GM12878 (cell line): ENCODE measurements around the gene ADA. TPM values are rescaled to one million over a fixed set of nuclear protein-coding genes. Genes with fewer than 3 reads are reported as not detected.

Source experiments
- ATAC-seq: fragments of 200-7000 bp; cut with Tn5 transposase; 3 replicates; pipeline ENCODE4 v1.9.1; 2020; ENCODE audit warnings: mild to moderate bottlenecking, moderate library complexity
- BruUV-seq: library from RNA; stranded (reverse); fragments of 400-500 nt; replicated peaks from 2 replicates; lab custom pipeline; 2021; lab: Mats Ljungman, UMichigan
- CTCF ChIA-PET: fragments of 300-600 bp; sonication (Branson Sonifier 250); formaldehyde crosslinking; extraction: SDS; loops from one replicate; lab custom pipeline; 2021; ENCODE audit warnings: inconsistent platforms; lab: Yijun Ruan, JAX
- POLR2A ChIA-PET: fragments of 350-600 bp; formaldehyde crosslinking; extraction: SDS; loops from one replicate; lab custom pipeline; 2021; ENCODE audit warnings: inconsistent platforms; lab: Charles Lee
- RAD21 ChIA-PET: fragments of 300-600 bp; sonication (Branson Sonifier 250); formaldehyde crosslinking; loops from one replicate; lab custom pipeline; 2023; ENCODE audit warnings: antibody characterized with exemption; ENCODE audit not compliant: unreplicated experiment; lab: Charles Lee
- SMC1A ChIA-PET: fragments of 300-600 bp; sonication (Branson Sonifier 250); formaldehyde crosslinking; loops from one replicate; lab custom pipeline; 2023; ENCODE audit not compliant: unreplicated experiment, uncharacterized antibody; lab: Charles Lee
- DNase-seq: peaks from one replicate; pipeline ENCODE4 v3.0.0-alpha.2; 2011; ENCODE audit warnings: low read depth, low spot score
- FAIRE-seq: peaks from 3 replicates; lab custom pipeline; 2011; peaks lifted over from hg19 to GRCh38; lab: Jason Lieb, UNC
- H2AFZ ChIP-seq: 2 replicates; pipeline ENCODE4 v1.6.0; 2011; ENCODE audit warnings: low read depth, low read length, control low read depth; ENCODE audit not compliant: control insufficient read depth
- H3K27ac ChIP-seq: 2 replicates; pipeline ENCODE4 v1.5.1; 2011; ENCODE audit warnings: control low read depth; ENCODE audit not compliant: control insufficient read depth, insufficient read depth
- H3K27me3 ChIP-seq, 2 experiments: replicated peaks in 1 of 2; 2 replicates each; pipeline versions ENCODE4 v1.6.0 to v1.6.1; 2011; ENCODE audit warnings: low read length in 1 of 2; ENCODE audit not compliant: control insufficient read depth in 2 of 2, insufficient read depth in 2 of 2
- H3K36me3 ChIP-seq, 2 experiments: 2 replicates each; pipeline ENCODE4 v1.5.1; 2011; ENCODE audit warnings: low read length in 1 of 2; ENCODE audit not compliant: control insufficient read depth in 2 of 2, insufficient read depth in 2 of 2
- H3K4me1 ChIP-seq: 2 replicates; pipeline ENCODE4 v1.6.1; 2011; ENCODE audit warnings: mild to moderate bottlenecking, low read length, moderate library complexity, mixed read lengths; ENCODE audit not compliant: control insufficient read depth, insufficient read depth
- H3K4me2 ChIP-seq: 2 replicates; pipeline ENCODE4 v1.6.0; 2011; ENCODE audit warnings: control low read depth; ENCODE audit not compliant: control insufficient read depth, insufficient read depth
- H3K4me3 ChIP-seq: fragments of 200-600 bp; sonication (generic); 2 replicates; pipeline ENCODE4 v1.5.1; 2016
- H3K79me2 ChIP-seq: 2 replicates; pipeline ENCODE4 v1.6.0; 2011; ENCODE audit warnings: low read length; ENCODE audit not compliant: control insufficient read depth, insufficient read depth
- H3K9ac ChIP-seq: 2 replicates; pipeline ENCODE4 v1.8.0; 2011; ENCODE audit warnings: low read length, control low read depth, mixed read lengths; ENCODE audit not compliant: control insufficient read depth, insufficient read depth
- H3K9me3 ChIP-seq: replicated peaks from 3 replicates; pipeline ENCODE4 v1.5.1; 2011; ENCODE audit warnings: mild to moderate bottlenecking, low read length; ENCODE audit not compliant: control insufficient read depth, insufficient read depth
- H4K20me1 ChIP-seq: 2 replicates; pipeline ENCODE4 v1.6.0; 2011; ENCODE audit not compliant: control insufficient read depth, insufficient read depth
- MLLT1 ChIP-seq: fragments of 450-650 bp; IDR thresholded peaks from 2 replicates; pipeline ENCODE4 v1.6.1; 2016; ENCODE audit warnings: mild to moderate bottlenecking
- RAD51 ChIP-seq: fragments of 450-650 bp; IDR thresholded peaks from 2 replicates; pipeline ENCODE4 v1.6.1; 2016; ENCODE audit warnings: moderate library complexity, mild to moderate bottlenecking, inconsistent platforms
- RELB ChIP-seq: fragments of 450-650 bp; IDR thresholded peaks from 2 replicates; pipeline ENCODE4 v1.6.1; 2017; ENCODE audit warnings: low read depth, mild to moderate bottlenecking, moderate library complexity
- ZZZ3 ChIP-seq: IDR thresholded peaks from 2 replicates; pipeline ENCODE4 v1.6.1; 2011; ENCODE audit warnings: low read depth; ENCODE audit not compliant: control insufficient read depth, insufficient read length
- WGBS: methylation state at CpG from one replicate; pipeline ENCODE4 v1.1.6; 2016; ENCODE audit warnings: low lambda C conversion rate; ENCODE audit not compliant: insufficient replicate concordance, insufficient coverage; ENCODE audit errors: missing lambda C conversion rate; 5-methylcytosine and 5-hydroxymethylcytosine counted together
- in situ Hi-C: fragments of 300-500 bp; cut with MboI; formaldehyde crosslinking; loops from 9 replicates; pipeline ENCODE4 v1.14.3; 2018; ENCODE audit warnings: mixed read lengths
- intact Hi-C: fragments of 100-400 bp; cut with micrococcal nuclease; formaldehyde crosslinking; loops from one replicate; pipeline ENCODE4 v1.14.2; 2022; ENCODE audit not compliant: unreplicated experiment
- polyA plus RNA-seq, 11 experiments: library from polyadenylated mRNA; depleted of rRNA in 4 of 11; unstranded in 6 of 11; stranded (reverse) in 5 of 11; fragments of >200 nt; fragmentation: Nextera tagmentation in 4 of 11; fragmentation: Illumina TruSeq in 1 of 11; extraction: Ambion mirVana in 4 of 11; extraction: Trizol in 1 of 11; gene quantifications; 1 replicate in 1 of 11; 2 replicates in 10 of 11; pipeline versions ENCODE4 v1.2.1 to v1.2.3, GENCODE V29; 2011 to 2016; ENCODE audit warnings: inconsistent platforms in 2 of 11, missing spikeins in 2 of 11, low read depth in 1 of 11
- total RNA-seq, 4 experiments: library from RNA; depleted of rRNA in 3 of 4; stranded (reverse); fragments of >200 nt in 3 of 4; fragmentation: Illumina TruSeq in 1 of 4; extraction: Trizol in 1 of 4; gene quantifications; 2 replicates each; pipeline versions ENCODE4 v1.2.1 to v1.2.3, GENCODE V29; 2013 to 2021

ADA gene
- total and polyA plus RNA-seq, 10 of the 15 experiments (the other 5 are each of a cell fraction or from before 2014, with no cell fraction given): 40.9 to 217 (median 90.8) TPM

GRCh38 chr20:44649126-44649525, 2.4 kb downstream of the ADA start:
- no peaks in the 10 kb centered on the region; the same call in 2 of the 3 replicates for H3K9me3 ChIP-seq
- H3K4me1 ChIP-seq: peaks cover 65% of the 10 kb centered on the region
- H3K4me2 ChIP-seq: peak overlapping the region; percentile 95
- 93% methylated on average over 3 of the region's 3 CpGs for WGBS
- no peak overlapping the region for H3K9ac ChIP-seq
- H3K27ac ChIP-seq: 0 out of 2 replicates have a peak overlapping the region, but pooled peaks have one; percentile 99
- H3K27me3 ChIP-seq: no peaks in the 10 kb centered on the region
- no peak for ATAC-seq
- in situ Hi-C loops: no loop called here
- peak overlapping the region; percentile 37; the same call in 1 of the 2 replicates for H3K4me3 ChIP-seq
- ChIA-PET POLR2A (interaction anchor here (0.8 to 1.6 kb wide), 5 partner anchors 9 to 251 kb away, joined by 3 to 6 read pairs (median 3); no protein-coding TSS in a partner anchor), RAD21 (interaction anchor here (0.7 to 5.1 kb wide), 6 partner anchors 23 to 68 kb away, joined by 3 to 55 read pairs (median 8); no protein-coding TSS in a partner anchor)
- no peak for DNase-seq
- H3K36me3 ChIP-seq: no peaks in the 10 kb centered on the region
- H4K20me1 ChIP-seq: no peaks in the 10 kb centered on the region
- H3K79me2 ChIP-seq: peaks cover 58% of the 10 kb centered on the region
- TF ChIP-seq RAD51: no peak
- TF ChIP-seq RELB: peak; percentile 29; the same call in 1 of the 2 replicates
- TF ChIP-seq, all 136 proteins: peak for 1
- ChIA-PET SMC1A (interaction anchor here (0.8 to 4.1 kb wide), 9 partner anchors 10 to 74 kb away, joined by 3 to 47 read pairs (median 6); no protein-coding TSS in a partner anchor), CTCF (interaction anchor here (0.7 to 8.5 kb wide), 10 partner anchors 17 to 432 kb away, joined by 3 to 134 read pairs (median 5); no protein-coding TSS in a partner anchor)
- no TSS peak for BruUV-seq
- intact Hi-C loops: no loop called here
- no peak for FAIRE-seq
- H2AFZ ChIP-seq: no peak overlapping the region

- Histone ChIP-seq H3K9ac (no peak overlapping the region; the same call in 1 of the 2 replicates), H3K4me3 (peak overlapping the region; percentile 37; the same call in 1 of the 2 replicates), H3K27ac (0 out of 2 replicates have a peak overlapping the region, but pooled peaks have one; percentile 99), H4K20me1 (no peaks in the 10 kb centered on the region), H3K79me2 (peaks cover 61% of the 10 kb centered on the region), H3K4me2 (peak overlapping the region; percentile 95), H3K9me3 (no peaks in the 10 kb centered on the region; the same call in 2 of the 3 replicates), H3K4me1 (peaks cover 71% of the 10 kb centered on the region), H3K36me3 (no peaks in the 10 kb centered on the region), H2AFZ (no peak overlapping the region)
- intact Hi-C loops: no loop called here
- ChIA-PET RAD21 (interaction anchor here (2.2 to 5.1 kb wide), 4 partner anchors 24 to 38 kb away, joined by 4 to 55 read pairs (median 29); no protein-coding TSS in a partner anchor), CTCF (interaction anchor here (1.0 to 8.5 kb wide), 7 partner anchors 35 to 72 kb away, joined by 3 to 134 read pairs (median 7); no protein-coding TSS in a partner anchor)
- no TSS peak for BruUV-seq
- WGBS: 95% methylated on average over 7 of the region's 7 CpGs
- ATAC-seq: no peak
- no peak for TF ChIP-seq ZZZ3
- peak; percentile 77 for TF ChIP-seq MLLT1
- TF ChIP-seq, all 136 proteins: peak for 1
- no peak for FAIRE-seq
- no peaks in the 10 kb centered on the region for H3K27me3 ChIP-seq
- ChIA-PET POLR2A (interaction anchor here (0.9 to 1.6 kb wide), 2 partner anchors 72 to 251 kb away, joined by 3 read pairs; no protein-coding TSS in a partner anchor), SMC1A (interaction anchor here (0.8 to 4.1 kb wide), 5 partner anchors 19 to 73 kb away, joined by 3 to 47 read pairs (median 6); no protein-coding TSS in a partner anchor)
- in situ Hi-C loops: no loop called here
- no peak for DNase-seq
These were observed 2.9 kb downstream of the ADA start for GRCh38 chr20:44648579-44648978.
